ENCODE measurements around the gene NAXD.

DNA sequence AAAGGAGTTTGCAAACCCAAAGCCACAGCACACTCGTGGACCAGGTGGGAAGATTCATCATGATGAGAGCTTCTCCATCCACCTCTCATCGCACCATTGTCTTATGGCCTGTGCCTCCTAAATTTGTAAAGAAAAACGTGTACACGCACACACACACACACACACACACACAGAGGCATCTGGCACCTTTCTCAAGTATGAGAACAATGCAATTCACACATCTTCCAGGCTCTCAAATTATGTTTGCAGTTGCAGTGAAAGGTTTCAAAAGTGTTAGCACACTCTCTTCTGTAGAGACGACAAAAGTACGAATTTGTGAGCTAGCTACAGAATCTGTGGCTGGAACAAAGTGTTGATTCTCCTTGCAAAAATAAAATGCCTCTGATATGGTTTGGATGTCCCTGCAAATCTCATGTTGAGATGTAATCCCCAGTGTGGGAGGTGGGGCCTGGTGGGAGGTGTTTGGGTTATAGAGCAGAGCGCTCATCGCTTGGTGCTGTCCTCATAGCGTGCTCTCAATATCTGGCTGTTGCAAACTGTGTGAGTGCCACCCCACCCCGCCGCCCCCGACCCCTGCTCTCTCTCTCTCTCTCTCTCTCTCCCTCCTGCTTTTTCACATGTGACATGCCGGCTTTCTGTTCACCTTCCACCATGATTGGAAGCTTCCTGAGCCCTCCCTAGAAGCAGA is 32.0 kb upstream of the NAXD start:
- TF ChIP-seq, protein P1, sequence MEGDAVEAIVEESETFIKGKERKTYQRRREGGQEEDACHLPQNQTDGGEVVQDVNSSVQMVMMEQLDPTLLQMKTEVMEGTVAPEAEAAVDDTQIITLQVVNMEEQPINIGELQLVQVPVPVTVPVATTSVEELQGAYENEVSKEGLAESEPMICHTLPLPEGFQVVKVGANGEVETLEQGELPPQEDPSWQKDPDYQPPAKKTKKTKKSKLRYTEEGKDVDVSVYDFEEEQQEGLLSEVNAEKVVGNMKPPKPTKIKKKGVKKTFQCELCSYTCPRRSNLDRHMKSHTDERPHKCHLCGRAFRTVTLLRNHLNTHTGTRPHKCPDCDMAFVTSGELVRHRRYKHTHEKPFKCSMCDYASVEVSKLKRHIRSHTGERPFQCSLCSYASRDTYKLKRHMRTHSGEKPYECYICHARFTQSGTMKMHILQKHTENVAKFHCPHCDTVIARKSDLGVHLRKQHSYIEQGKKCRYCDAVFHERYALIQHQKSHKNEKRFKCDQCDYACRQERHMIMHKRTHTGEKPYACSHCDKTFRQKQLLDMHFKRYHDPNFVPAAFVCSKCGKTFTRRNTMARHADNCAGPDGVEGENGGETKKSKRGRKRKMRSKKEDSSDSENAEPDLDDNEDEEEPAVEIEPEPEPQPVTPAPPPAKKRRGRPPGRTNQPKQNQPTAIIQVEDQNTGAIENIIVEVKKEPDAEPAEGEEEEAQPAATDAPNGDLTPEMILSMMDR (IDR thresholded peaks at IDR 0.05): no peak
- TF ChIP-seq POLR2A (IDR thresholded peaks at IDR 0.05): no peak

All from uterus (tissue), 2 donors.